Endothelial cell (in vitro differentiated cells): ENCODE measurements around the gene HNRNPUL1. TPM values are rescaled to one million over a fixed set of nuclear protein-coding genes. Genes with fewer than 3 reads are reported as not detected.

Experiments
- DNase-seq: peaks from one replicate; pipeline ENCODE4 v3.0.0; 2021; ENCODE audit warnings: low spot score
- H3K27ac Mint-ChIP-seq: one replicate; pipeline ENCODE4 v1.8.0; 2021; ENCODE audit warnings: mixed read lengths, inconsistent platforms; ENCODE audit not compliant: unreplicated experiment
- H3K27me3 Mint-ChIP-seq: one replicate; pipeline ENCODE4 v1.8.0; 2021; ENCODE audit warnings: mild to moderate bottlenecking, moderate library complexity, mixed read lengths, inconsistent platforms; ENCODE audit not compliant: unreplicated experiment
- H3K36me3 Mint-ChIP-seq: one replicate; pipeline ENCODE4 v1.8.0; 2021; ENCODE audit warnings: mild to moderate bottlenecking, low read depth, mixed read lengths, inconsistent platforms; ENCODE audit not compliant: unreplicated experiment
- H3K4me1 Mint-ChIP-seq: one replicate; pipeline ENCODE4 v1.8.0; 2021; ENCODE audit warnings: mild to moderate bottlenecking, mixed read lengths, inconsistent platforms; ENCODE audit not compliant: unreplicated experiment
- H3K4me3 Mint-ChIP-seq: one replicate; pipeline ENCODE4 v1.8.0; 2021; ENCODE audit warnings: mild to moderate bottlenecking, mixed read lengths, inconsistent platforms; ENCODE audit not compliant: unreplicated experiment
- H3K9me3 Mint-ChIP-seq: one replicate; pipeline ENCODE4 v1.8.0; 2021; ENCODE audit warnings: mixed read lengths, inconsistent platforms; ENCODE audit not compliant: unreplicated experiment
- total RNA-seq: library from RNA; stranded (reverse); fragmentation: NEBNext Ultra II Directional; extraction: Animal tissue kit (Norgen Biotek cat#: 25700); gene quantifications from one replicate; pipeline ENCODE4 v1.2.1, GENCODE V29; 2021; ENCODE audit not compliant: unreplicated experiment
- TF ChIP-seq, protein P1 (sequence below): fragments of 200-600 bp; sonication (generic); IDR thresholded peaks from one replicate; pipeline ENCODE4 v1.5.0; 2021; ENCODE audit warnings: antibody characterized with exemption; ENCODE audit not compliant: unreplicated experiment

HNRNPUL1 gene
- total RNA-seq, 1 donor from 2014 or later, result 259 TPM

DNA sequence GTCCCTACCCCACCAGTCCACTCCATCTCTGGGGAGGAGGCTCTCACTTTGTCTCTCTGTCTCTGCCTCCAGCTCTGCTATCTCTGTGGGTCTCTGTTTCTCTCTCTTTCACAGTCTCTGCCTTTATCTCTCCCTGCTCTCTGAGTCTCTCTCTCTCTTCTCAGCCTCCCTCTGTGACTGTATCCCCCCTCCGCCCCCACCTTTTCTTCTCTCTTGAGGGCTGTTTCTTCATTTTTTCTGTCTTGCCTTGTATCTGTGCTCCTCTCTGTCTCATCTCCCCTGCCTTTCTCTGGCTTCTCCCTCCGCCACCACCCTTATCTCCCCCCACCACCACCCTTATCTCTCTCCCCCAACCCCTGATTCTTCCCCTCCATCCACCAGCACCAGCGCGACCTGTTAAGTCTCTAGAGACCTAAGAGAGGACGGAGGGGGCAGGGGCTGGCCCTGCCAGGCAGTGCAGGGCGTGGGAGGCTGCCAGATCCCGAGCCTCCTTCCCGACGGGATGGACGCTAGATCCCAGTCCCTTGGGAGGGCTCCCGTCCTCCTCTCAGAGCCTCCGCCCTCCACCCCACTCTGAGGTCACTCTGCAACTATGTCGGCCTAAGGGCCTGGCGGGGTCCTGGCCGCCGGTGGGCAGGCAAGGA is 44.1 kb upstream of the HNRNPUL1 start:
- Mint-ChIP-seq H3K27ac (no peak overlapping the region), H3K4me3 (peak overlapping the region; percentile 88), H3K9me3 (no peaks in the 10 kb centered on the region), H3K4me1 (peaks cover 10% of the 10 kb centered on the region), H3K36me3 (peaks cover 12% of the 10 kb centered on the region), H3K27me3 (peaks cover 16% of the 10 kb centered on the region)
- TF ChIP-seq, protein P1, sequence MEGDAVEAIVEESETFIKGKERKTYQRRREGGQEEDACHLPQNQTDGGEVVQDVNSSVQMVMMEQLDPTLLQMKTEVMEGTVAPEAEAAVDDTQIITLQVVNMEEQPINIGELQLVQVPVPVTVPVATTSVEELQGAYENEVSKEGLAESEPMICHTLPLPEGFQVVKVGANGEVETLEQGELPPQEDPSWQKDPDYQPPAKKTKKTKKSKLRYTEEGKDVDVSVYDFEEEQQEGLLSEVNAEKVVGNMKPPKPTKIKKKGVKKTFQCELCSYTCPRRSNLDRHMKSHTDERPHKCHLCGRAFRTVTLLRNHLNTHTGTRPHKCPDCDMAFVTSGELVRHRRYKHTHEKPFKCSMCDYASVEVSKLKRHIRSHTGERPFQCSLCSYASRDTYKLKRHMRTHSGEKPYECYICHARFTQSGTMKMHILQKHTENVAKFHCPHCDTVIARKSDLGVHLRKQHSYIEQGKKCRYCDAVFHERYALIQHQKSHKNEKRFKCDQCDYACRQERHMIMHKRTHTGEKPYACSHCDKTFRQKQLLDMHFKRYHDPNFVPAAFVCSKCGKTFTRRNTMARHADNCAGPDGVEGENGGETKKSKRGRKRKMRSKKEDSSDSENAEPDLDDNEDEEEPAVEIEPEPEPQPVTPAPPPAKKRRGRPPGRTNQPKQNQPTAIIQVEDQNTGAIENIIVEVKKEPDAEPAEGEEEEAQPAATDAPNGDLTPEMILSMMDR, result no peak
- DNase-seq, result no peak

DNA sequence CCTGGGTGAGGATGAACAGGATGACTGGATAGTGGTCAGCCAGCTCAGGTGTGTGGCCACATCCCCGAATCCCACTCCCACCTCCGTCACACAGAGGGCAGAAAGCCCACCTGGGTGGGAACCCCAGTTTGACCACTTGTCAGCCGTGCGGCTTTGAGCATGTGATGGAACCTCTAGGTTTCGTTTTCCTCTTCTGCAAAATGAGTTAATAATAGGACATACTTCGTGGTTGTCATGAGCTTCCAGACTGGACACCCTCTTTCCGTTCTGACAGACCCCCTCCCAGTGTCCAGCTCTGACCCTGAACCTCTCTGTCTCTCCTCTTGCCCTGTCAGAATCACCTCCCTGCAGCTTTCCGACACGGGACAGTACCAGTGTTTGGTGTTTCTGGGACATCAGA is 43.4 kb upstream of the HNRNPUL1 start:
- H3K4me1 Mint-ChIP-seq, result peaks cover 16% of the 10 kb centered on the region
- H3K9me3 Mint-ChIP-seq, result no peaks in the 10 kb centered on the region
- peaks cover 16% of the 10 kb centered on the region for H3K36me3 Mint-ChIP-seq
- TF ChIP-seq, protein P1, result no peak
- no peak overlapping the region for H3K27ac Mint-ChIP-seq
- peak overlapping the region; percentile 60 for H3K4me3 Mint-ChIP-seq
- H3K27me3 Mint-ChIP-seq, result peaks cover 17% of the 10 kb centered on the region
- DNase-seq, result no peak

DNA sequence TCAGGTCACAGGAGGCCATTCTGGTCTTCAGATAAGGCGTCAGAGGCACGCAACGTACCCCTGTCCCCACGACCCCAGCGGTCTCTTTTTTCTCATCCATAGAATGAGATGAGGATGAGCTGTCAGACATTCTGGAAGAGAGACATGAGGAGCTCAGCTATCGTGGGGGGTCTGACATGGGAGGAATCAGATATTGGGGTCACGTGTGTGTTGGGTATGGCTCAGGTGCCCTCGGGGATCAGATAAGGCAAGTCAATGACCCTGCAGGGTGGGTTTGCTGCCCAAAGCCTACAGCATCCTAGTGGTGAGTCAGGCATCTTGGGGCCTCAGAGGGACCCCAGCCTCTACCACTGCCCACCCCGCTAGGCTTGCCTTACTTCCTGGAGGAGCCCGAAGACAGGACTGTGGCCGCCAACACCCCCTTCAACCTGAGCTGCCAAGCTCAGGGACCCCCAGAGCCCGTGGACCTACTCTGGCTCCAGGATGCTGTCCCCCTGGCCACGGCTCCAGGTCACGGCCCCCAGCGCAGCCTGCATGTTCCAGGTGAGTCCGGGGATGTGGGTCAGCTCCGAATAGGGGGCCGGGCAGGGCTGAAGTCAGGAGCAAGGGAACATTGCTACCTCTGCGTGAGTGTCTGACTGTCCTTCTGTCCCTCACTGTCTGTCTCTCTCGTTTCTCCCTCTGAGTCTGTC is 42.5 kb upstream of the HNRNPUL1 start:
- Mint-ChIP-seq H3K9me3 (no peaks in the 10 kb centered on the region), H3K4me3 (no peak overlapping the region), H3K36me3 (peaks cover 16% of the 10 kb centered on the region), H3K4me1 (peaks cover 18% of the 10 kb centered on the region), H3K27me3 (peaks cover 18% of the 10 kb centered on the region), H3K27ac (no peak overlapping the region)
- TF ChIP-seq, protein P1, result no peak
- no peak for DNase-seq

DNA sequence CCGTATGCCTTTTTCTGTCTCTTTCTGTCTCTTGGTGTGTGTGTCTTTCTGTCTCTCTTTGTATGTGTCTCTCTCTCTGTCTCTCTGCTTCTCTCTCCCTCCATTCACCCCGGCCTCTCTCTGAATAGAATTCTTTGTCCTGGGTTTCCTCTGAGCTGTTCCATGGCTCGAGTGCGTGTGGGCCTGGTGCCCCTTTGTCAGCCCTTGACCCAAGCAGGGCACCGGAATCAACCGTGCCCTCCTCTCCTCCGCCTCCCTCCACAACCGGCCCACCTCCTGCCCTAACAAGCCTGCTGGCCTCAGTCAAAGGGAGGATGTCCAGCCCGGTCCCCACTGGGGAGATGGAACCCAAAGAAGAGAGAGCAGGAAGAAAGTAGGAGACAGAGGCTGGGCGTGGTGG is 41.9 kb upstream of the HNRNPUL1 start:
- peak overlapping the region; percentile 3 for H3K27ac Mint-ChIP-seq
- no peak overlapping the region for H3K4me3 Mint-ChIP-seq
- TF ChIP-seq, protein P1, result no peak
- H3K36me3 Mint-ChIP-seq, result peaks cover 12% of the 10 kb centered on the region
- peaks cover 16% of the 10 kb centered on the region for H3K27me3 Mint-ChIP-seq
- no peaks in the 10 kb centered on the region for H3K9me3 Mint-ChIP-seq
- no peak for DNase-seq
- H3K4me1 Mint-ChIP-seq, result peaks cover 18% of the 10 kb centered on the region
